Measurements from ENCODE around the gene CHPF2.

Gene CHPF2

DNA sequence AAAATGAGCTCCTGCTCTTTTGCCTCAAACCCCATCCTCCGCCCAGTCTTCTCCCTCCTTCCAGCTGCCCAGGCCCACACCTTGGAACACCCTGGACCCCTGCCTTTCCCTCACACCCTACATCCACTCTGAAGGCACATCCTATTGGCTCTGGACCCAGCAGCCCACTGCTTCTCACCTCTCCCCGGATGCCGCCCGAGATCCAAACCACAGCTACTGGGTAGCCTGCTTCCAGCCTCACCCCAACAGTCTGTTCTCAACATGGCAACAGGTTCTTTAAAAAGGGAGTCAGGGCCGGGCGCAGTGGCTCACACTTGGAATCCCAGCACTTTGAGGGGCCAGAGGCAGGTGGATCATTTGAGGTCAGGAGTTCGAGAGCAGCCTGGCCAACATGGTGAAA lies 25.7 kb downstream of the CHPF2 start:
- peaks cover 0 to 4% of the 10 kb centered on the region in 2 donors for H3K4me1 ChIP-seq (ENCODE audit: control insufficient read depth in 1 of 2, insufficient read depth in 2 of 2, low read length in 2 of 2)
- H3K27ac ChIP-seq (ENCODE audit: low read length), result no peak overlapping the region
- H3K36me3 ChIP-seq (ENCODE audit: control insufficient read depth in 1 of 2, insufficient read depth in 2 of 2, low read length in 2 of 2), result no peaks in the 10 kb centered on the region
- no peak overlapping the region for H3K4me3 ChIP-seq (ENCODE audit: low read depth in 1 of 2, low read length in 2 of 2)
- no peaks in the 10 kb centered on the region for H3K9me3 ChIP-seq (ENCODE audit: control insufficient read depth in 1 of 2, low read length in 2 of 2)
- no peaks in the 10 kb centered on the region for H3K27me3 ChIP-seq (ENCODE audit: low read depth, low read length)

DNA sequence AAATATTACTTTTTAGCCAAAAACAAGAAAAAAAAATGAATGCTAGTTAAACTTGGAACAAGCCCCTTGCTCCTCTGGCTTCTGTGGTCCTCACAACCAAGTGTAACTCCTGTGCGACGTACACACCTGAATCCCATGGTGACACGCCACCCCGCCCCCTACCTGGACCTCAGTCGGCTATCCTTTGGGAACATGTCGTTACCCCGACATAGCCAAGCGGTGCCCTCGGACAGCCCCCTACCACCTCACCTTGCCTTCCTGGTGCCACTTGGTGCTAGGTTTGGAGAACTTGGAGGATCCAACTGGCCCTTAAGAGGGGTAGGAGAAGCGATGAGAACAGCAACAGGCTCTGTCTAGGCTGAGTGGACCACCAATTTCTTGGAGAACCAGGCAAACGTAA lies 28.2 kb downstream of the CHPF2 start:
- H3K27me3 ChIP-seq (ENCODE audit: low read depth, low read length), result no peaks in the 10 kb centered on the region

DNA sequence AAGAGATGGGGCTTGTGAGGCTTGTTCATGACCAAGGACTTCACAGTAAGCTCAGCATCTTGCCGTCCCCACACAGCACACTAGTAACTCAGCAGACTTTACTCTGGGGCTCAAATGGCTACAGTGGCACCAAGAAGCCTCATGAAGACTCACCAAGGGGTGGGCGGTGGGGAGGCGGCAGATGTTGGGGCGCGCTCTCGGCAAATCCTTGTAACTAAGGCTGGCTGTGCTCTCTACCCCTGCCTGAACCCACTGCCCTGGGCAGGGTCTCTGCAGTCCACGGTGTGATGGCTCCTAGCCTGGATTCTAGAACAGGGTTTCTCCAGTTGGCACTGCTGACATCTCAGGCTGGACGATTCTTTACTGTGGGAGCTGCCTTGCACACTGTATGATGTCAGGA lies 28.6 kb downstream of the CHPF2 start:
- H3K36me3 ChIP-seq (ENCODE audit: control insufficient read depth in 1 of 2, insufficient read depth in 2 of 2, low read length in 2 of 2), result no peaks in the 10 kb centered on the region

More for the DNA sequence above, 28.2 kb downstream of the CHPF2 start:
- H3K9me3 ChIP-seq (ENCODE audit: control insufficient read depth in 1 of 2, low read length in 2 of 2), result no peaks in the 10 kb centered on the region
- no peaks in the 10 kb centered on the region for H3K4me1 ChIP-seq (ENCODE audit: control insufficient read depth in 1 of 2, insufficient read depth in 2 of 2, low read length in 2 of 2)
- no peak overlapping the region for H3K4me3 ChIP-seq (ENCODE audit: low read depth in 1 of 2, low read length in 2 of 2)
- no peak overlapping the region for H3K27ac ChIP-seq (ENCODE audit: low read length)
- H3K36me3 ChIP-seq (ENCODE audit: control insufficient read depth in 1 of 2, insufficient read depth in 2 of 2, low read length in 2 of 2), result no peaks in the 10 kb centered on the region

DNA sequence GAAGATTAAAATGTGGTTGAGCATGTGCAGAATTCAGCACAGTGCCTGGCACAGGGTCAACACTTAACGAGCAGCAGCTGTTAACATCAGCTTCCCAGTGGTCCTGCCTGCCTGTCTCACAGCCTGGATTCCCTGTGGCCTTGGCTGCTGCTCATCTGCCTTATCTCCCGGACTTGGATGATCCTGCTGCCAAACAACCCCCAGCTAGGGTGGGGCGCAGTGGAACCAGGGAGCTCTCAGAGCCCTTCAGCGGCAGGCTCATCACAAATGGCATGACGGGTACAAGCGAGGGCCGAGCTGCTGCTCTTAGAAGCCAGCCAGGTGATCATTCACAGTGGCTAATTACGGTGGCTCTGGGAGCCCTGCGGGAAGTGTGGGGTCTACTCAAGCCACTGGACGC lies 29.2 kb downstream of the CHPF2 start:
- Histone ChIP-seq H3K9me3 (ENCODE audit: control insufficient read depth in 1 of 2, low read length in 2 of 2) (no peaks in the 10 kb centered on the region), H3K27me3 (ENCODE audit: low read depth, low read length) (no peaks in the 10 kb centered on the region), H3K36me3 (ENCODE audit: control insufficient read depth in 1 of 2, insufficient read depth in 2 of 2, low read length in 2 of 2) (no peaks in the 10 kb centered on the region), H3K4me3 (ENCODE audit: low read depth in 1 of 2, low read length in 2 of 2) (no peak overlapping the region), H3K4me1 (ENCODE audit: control insufficient read depth in 1 of 2, insufficient read depth in 2 of 2, low read length in 2 of 2) (no peaks in the 10 kb centered on the region), H3K27ac (ENCODE audit: low read length) (no peak overlapping the region)

More for the DNA sequence above, 28.6 kb downstream of the CHPF2 start:
- Histone ChIP-seq H3K9me3 (ENCODE audit: control insufficient read depth in 1 of 2, low read length in 2 of 2) (no peaks in the 10 kb centered on the region), H3K27ac (ENCODE audit: low read length) (no peak overlapping the region), H3K4me1 (ENCODE audit: control insufficient read depth in 1 of 2, insufficient read depth in 2 of 2, low read length in 2 of 2) (no peaks in the 10 kb centered on the region), H3K4me3 (ENCODE audit: low read depth in 1 of 2, low read length in 2 of 2) (no peak overlapping the region), H3K27me3 (ENCODE audit: low read depth, low read length) (no peaks in the 10 kb centered on the region)

DNA sequence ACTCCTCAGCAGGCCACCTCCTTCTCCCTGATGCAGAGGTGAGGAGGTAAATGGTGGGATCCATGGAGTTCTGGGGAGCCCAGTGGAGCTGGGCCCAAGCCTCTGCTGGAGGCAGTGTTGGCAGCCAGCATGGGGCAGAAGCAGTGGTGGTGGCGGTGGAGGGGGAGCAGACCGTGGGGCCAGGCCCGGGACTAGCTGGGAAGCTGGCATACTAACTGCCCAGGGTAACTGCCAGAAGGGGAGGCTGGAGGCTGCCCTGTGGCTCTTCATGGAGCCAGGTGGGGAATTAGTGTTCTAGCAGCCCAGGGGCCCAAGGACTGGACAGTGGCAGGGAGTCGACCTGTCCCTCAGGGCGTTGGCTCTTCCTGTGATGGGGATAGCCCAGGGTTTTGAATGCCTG lies 32.3 kb downstream of the CHPF2 start:
- Histone ChIP-seq H3K36me3 (ENCODE audit: control insufficient read depth in 1 of 2, insufficient read depth in 2 of 2, low read length in 2 of 2) (no peaks in the 10 kb centered on the region), H3K27ac (ENCODE audit: low read length) (no peak overlapping the region), H3K4me3 (ENCODE audit: low read depth in 1 of 2, low read length in 2 of 2) (no peak overlapping the region), H3K4me1 (ENCODE audit: control insufficient read depth in 1 of 2, insufficient read depth in 2 of 2, low read length in 2 of 2) (no peaks in the 10 kb centered on the region), H3K27me3 (ENCODE audit: low read depth, low read length) (no peaks in the 10 kb centered on the region), H3K9me3 (ENCODE audit: control insufficient read depth in 1 of 2, low read length in 2 of 2) (no peaks in the 10 kb centered on the region)

DNA sequence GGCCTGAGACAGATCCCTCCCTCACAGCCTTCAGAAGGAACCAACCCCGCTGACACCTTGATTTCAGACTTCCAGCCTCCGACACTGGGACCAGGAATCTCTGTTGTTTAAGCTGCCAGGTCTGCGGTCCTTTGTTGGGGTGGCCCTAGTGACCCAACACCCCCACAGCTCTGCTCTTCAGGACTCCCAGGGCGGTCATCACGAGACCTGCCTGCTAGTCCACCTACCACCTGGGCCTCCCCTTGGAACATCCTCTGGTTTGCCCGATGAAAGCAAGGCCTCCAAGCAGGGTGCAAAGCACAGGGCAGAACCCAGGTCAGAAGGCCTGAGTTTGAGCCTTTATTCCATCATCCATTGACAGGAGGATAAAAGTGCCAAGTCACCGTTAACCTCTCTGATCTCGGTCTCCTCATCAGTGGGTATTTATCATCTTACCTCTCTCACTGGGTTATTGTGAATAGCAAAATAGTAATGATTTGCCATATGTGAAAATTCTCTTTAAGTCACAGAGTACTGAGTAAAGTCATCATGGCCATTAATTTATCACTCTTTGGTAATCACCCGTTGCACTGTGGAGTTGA lies 33.2 kb downstream of the CHPF2 start:
- no peaks in the 10 kb centered on the region for H3K9me3 ChIP-seq (ENCODE audit: control insufficient read depth in 1 of 2, low read length in 2 of 2)

DNA sequence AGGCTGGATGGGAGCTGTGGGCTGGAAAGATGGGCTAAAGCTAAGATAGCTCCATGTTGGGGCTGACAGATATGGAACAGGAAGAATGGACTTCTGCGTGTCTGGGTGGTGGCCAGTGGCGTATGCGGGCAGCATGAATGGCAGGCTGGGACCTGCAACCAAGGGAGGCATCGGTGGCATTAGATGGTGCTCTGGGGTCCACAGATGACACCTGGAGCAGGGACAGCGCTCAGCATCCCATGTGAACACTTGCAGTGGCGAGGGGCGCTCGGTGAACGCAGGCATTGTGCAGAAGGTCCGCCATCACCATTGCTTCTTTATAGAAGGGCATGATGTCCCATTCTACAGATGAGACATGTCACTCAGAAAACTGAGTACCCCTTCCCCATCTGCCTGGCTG lies 37.2 kb downstream of the CHPF2 start:
- Histone ChIP-seq H3K36me3 (ENCODE audit: control insufficient read depth in 1 of 2, insufficient read depth in 2 of 2, low read length in 2 of 2) (no peaks in the 10 kb centered on the region), H3K9me3 (ENCODE audit: control insufficient read depth in 1 of 2, low read length in 2 of 2) (no peaks in the 10 kb centered on the region), H3K27ac (ENCODE audit: low read length) (no peak overlapping the region), H3K4me1 (ENCODE audit: control insufficient read depth in 1 of 2, insufficient read depth in 2 of 2, low read length in 2 of 2) (no peaks in the 10 kb centered on the region), H3K4me3 (ENCODE audit: low read depth in 1 of 2, low read length in 2 of 2) (no peak overlapping the region), H3K27me3 (ENCODE audit: low read depth, low read length) (no peaks in the 10 kb centered on the region)

More for the DNA sequence above, 33.2 kb downstream of the CHPF2 start:
- no peak overlapping the region for H3K4me3 ChIP-seq (ENCODE audit: low read depth in 1 of 2, low read length in 2 of 2)
- no peaks in the 10 kb centered on the region for H3K4me1 ChIP-seq (ENCODE audit: control insufficient read depth in 1 of 2, insufficient read depth in 2 of 2, low read length in 2 of 2)
- no peaks in the 10 kb centered on the region for H3K27me3 ChIP-seq (ENCODE audit: low read depth, low read length)
- H3K36me3 ChIP-seq (ENCODE audit: control insufficient read depth in 1 of 2, insufficient read depth in 2 of 2, low read length in 2 of 2), result no peaks in the 10 kb centered on the region
- H3K27ac ChIP-seq (ENCODE audit: low read length), result no peak overlapping the region

DNA sequence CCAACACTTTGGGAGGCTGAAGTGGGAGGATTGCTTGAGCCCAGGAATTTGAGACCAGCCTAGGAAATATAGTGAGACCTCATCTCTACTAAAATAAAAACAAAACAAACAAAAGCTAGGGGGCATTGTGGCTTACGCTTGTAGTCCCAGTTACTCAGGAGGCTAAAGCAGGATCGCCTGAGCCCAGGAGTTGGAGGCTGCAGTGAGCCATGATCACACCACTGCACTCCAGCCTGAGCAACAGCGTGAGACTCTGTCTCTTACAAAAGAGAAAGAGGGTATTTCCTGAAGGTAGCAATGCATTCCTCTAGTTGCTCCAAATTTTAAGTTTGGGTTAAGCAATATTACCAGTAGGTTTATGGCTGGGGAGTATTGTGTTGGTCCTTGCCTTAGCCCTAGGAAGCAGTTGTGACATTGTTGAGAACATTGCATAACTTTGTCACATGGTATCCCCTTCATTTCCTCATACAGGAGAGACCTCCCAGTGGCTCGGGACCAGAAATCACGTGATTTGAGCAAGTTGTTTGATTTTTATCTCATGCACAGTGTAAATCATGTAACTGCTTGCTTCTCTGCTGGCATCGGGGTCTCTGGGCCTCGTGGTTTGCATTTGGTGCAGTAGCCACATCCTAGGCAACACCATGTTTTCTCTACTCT lies 39.5 kb downstream of the CHPF2 start:
- H3K27me3 ChIP-seq (ENCODE audit: low read depth, low read length), result no peaks in the 10 kb centered on the region
- peak overlapping the region; percentile 23 for H3K27ac ChIP-seq (ENCODE audit: low read length)
- no peak overlapping the region for H3K4me3 ChIP-seq (ENCODE audit: low read depth in 1 of 2, low read length in 2 of 2)
- H3K4me1 ChIP-seq (ENCODE audit: control insufficient read depth in 1 of 2, insufficient read depth in 2 of 2, low read length in 2 of 2), result peaks cover 0 to 13% of the 10 kb centered on the region in 2 donors
- no peaks in the 10 kb centered on the region for H3K9me3 ChIP-seq (ENCODE audit: control insufficient read depth in 1 of 2, low read length in 2 of 2)
- no peaks in the 10 kb centered on the region for H3K36me3 ChIP-seq (ENCODE audit: control insufficient read depth in 1 of 2, insufficient read depth in 2 of 2, low read length in 2 of 2)

DNA sequence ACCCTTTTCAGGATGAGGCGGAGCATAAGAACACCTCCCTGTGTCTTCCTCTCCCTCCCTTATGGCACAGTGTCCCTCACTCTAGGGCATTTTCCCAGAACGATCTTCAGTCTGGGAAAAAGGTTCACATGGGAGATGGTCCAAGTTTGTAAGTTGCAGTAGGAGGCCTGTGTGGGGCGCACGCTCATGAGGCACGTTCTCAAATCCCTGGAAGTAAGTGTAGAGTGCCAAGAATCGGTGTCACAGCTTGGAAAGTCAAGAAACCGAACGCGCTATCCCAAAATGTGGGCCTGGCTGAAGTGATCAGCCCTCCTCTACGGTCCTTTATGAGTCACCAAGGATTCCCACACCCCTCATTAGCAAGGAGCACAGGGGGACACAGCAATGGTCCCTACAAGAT lies 40.1 kb downstream of the CHPF2 start:
- Histone ChIP-seq H3K27me3 (ENCODE audit: low read depth, low read length) (no peaks in the 10 kb centered on the region), H3K4me1 (ENCODE audit: control insufficient read depth in 1 of 2, insufficient read depth in 2 of 2, low read length in 2 of 2) (peaks cover 0 to 13% of the 10 kb centered on the region in 2 donors), H3K9me3 (ENCODE audit: control insufficient read depth in 1 of 2, low read length in 2 of 2) (no peaks in the 10 kb centered on the region), H3K27ac (ENCODE audit: low read length) (peak overlapping the region; percentile 23), H3K36me3 (ENCODE audit: control insufficient read depth in 1 of 2, insufficient read depth in 2 of 2, low read length in 2 of 2) (no peaks in the 10 kb centered on the region), H3K4me3 (ENCODE audit: low read depth in 1 of 2, low read length in 2 of 2) (no peak overlapping the region)

DNA sequence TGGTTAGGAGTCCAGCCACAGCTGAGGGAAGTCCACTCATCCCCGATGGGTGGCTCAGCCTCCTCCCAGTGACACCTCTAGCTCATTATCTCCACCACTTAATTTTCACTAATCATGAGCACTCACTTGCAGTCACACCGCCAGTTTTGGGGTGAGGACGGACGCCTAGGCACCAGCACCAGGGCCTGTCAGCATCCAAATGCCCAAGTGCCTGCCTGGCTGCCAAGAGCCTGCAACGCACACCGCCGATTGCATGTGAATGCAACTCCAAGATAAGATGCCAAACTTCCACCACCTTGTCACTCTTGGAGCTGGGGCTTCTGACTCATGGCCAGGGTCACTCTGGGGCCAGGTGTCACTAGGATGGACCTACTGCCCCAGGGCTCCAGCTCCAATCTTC lies 40.6 kb downstream of the CHPF2 start:
- Histone ChIP-seq H3K36me3 (ENCODE audit: control insufficient read depth in 1 of 2, insufficient read depth in 2 of 2, low read length in 2 of 2) (no peaks in the 10 kb centered on the region), H3K9me3 (ENCODE audit: control insufficient read depth in 1 of 2, low read length in 2 of 2) (no peaks in the 10 kb centered on the region), H3K4me1 (ENCODE audit: control insufficient read depth in 1 of 2, insufficient read depth in 2 of 2, low read length in 2 of 2) (peaks cover 0 to 13% of the 10 kb centered on the region in 2 donors), H3K4me3 (ENCODE audit: low read depth in 1 of 2, low read length in 2 of 2) (no peak overlapping the region), H3K27me3 (ENCODE audit: low read depth, low read length) (no peaks in the 10 kb centered on the region), H3K27ac (ENCODE audit: low read length) (no peak overlapping the region)

DNA sequence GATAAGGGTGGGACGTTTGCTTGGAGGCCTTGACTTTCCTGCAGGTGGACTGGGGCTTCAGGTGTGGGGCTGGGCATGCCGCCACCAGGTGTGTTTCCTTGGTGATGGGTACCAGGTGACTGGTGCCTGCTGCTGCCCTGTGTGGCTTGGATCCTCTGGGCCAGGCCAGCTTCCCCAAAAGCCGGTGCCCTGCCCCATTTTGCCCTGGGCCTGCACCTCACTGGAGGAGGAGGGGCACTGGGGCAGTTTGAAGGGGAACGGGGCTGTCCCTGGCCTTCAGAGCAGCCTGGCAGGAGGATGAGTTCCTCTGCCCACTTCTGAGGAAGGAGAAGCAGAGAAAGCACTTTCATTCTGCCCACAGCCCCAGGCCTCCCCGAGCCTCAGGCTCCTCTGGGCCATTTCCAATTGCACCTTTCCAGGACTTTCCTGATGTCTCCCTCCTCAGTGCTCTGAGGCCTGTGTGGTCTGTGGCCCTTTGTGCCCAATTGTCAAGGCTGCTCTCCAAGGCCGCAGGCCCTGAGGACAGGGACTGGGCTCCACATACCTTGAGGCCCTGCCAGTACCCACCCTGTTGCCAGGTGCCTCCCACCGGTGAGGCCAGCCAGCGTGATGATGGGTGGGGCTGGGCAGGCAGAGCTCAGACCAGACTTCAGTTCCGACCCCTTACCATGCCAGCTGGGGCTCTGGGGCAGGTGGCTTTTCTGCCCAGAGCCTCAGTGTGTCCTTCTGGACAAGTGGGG lies 41.5 kb downstream of the CHPF2 start:
- Histone ChIP-seq H3K9me3 (ENCODE audit: control insufficient read depth in 1 of 2, low read length in 2 of 2) (no peaks in the 10 kb centered on the region), H3K27ac (ENCODE audit: low read length) (no peak overlapping the region), H3K27me3 (ENCODE audit: low read depth, low read length) (no peaks in the 10 kb centered on the region), H3K4me3 (ENCODE audit: low read depth in 1 of 2, low read length in 2 of 2) (no peak overlapping the region), H3K4me1 (ENCODE audit: control insufficient read depth in 1 of 2, insufficient read depth in 2 of 2, low read length in 2 of 2) (peaks cover 0 to 13% of the 10 kb centered on the region in 2 donors), H3K36me3 (ENCODE audit: control insufficient read depth in 1 of 2, insufficient read depth in 2 of 2, low read length in 2 of 2) (no peaks in the 10 kb centered on the region)
